GM23248 (cell line): ENCODE measurements around the gene ATL1. TPM values are rescaled to one million over a fixed set of nuclear protein-coding genes. Genes with fewer than 3 reads are reported as not detected.

Experiments used
- DNase-seq: peaks from one replicate; pipeline ENCODE4 v3.0.0-alpha.2; 2015
- H2AFZ ChIP-seq: fragments of 200-600 bp; sonication (generic); 2 replicates; pipeline ENCODE4 v1.6.1; 2016; ENCODE audit warnings: antibody characterized with exemption
- H3F3A ChIP-seq: fragments of 200-600 bp; sonication (generic); 2 replicates; pipeline ENCODE4 v1.6.1; 2016; ENCODE audit warnings: mild to moderate bottlenecking, antibody characterized with exemption, mixed run types; ENCODE audit not compliant: insufficient read depth
- H3K27ac ChIP-seq: fragments of 200-600 bp; sonication (generic); 2 replicates; pipeline ENCODE4 v1.5.1; 2016; ENCODE audit warnings: mild to moderate bottlenecking
- H3K27me3 ChIP-seq: fragments of 200-600 bp; sonication (generic); replicated peaks from 2 replicates; pipeline ENCODE4 v1.6.1; 2016; ENCODE audit warnings: mild to moderate bottlenecking; ENCODE audit not compliant: insufficient read depth
- H3K36me3 ChIP-seq: fragments of 200-600 bp; sonication (generic); 2 replicates; pipeline ENCODE4 v1.6.1; 2016; ENCODE audit warnings: low read depth, mild to moderate bottlenecking
- H3K4me1 ChIP-seq: fragments of 200-600 bp; sonication (generic); 2 replicates; pipeline ENCODE4 v1.6.1; 2016; ENCODE audit warnings: mild to moderate bottlenecking; ENCODE audit not compliant: insufficient read depth
- H3K4me2 ChIP-seq: fragments of 200-600 bp; sonication (generic); one replicate; pipeline ENCODE4 v1.6.1; 2016; ENCODE audit warnings: mild to moderate bottlenecking; ENCODE audit not compliant: unreplicated experiment
- H3K4me3 ChIP-seq: fragments of 200-600 bp; sonication (generic); 2 replicates; pipeline ENCODE4 v1.5.1; 2016; ENCODE audit warnings: mild to moderate bottlenecking
- H3K79me2 ChIP-seq: fragments of 200-600 bp; sonication (generic); 2 replicates; pipeline ENCODE4 v1.6.1; 2016; ENCODE audit warnings: mild to moderate bottlenecking; ENCODE audit not compliant: insufficient read depth
- H3K9ac ChIP-seq: fragments of 200-600 bp; sonication (generic); 2 replicates; pipeline ENCODE4 v1.6.1; 2016; ENCODE audit warnings: mild to moderate bottlenecking
- H3K9me2 ChIP-seq: fragments of 200-600 bp; sonication (generic); 2 replicates; pipeline ENCODE4 v1.6.1; 2016; ENCODE audit warnings: mixed run types, mild to moderate bottlenecking, moderate library complexity; ENCODE audit not compliant: insufficient read depth
- H3K9me3 ChIP-seq: fragments of 200-600 bp; sonication (generic); one replicate; pipeline ENCODE4 v1.6.1; 2017; ENCODE audit warnings: low read depth
- H4K20me1 ChIP-seq: fragments of 200-600 bp; sonication (generic); 2 replicates; pipeline ENCODE4 v1.6.0; 2016; ENCODE audit not compliant: insufficient read depth
- EZH2 ChIP-seq: fragments of 200-600 bp; sonication (generic); IDR thresholded peaks from 2 replicates; pipeline ENCODE4 v1.6.1; 2018; ENCODE audit warnings: antibody characterized with exemption, mild to moderate bottlenecking; ENCODE audit not compliant: insufficient read depth, poor library complexity, severe bottlenecking
- EZH2phosphoT487 ChIP-seq: fragments of 200-600 bp; sonication (generic); IDR thresholded peaks from 2 replicates; pipeline ENCODE4 v1.6.1; 2018; ENCODE audit warnings: antibody characterized with exemption, moderate library complexity, mild to moderate bottlenecking, low read depth; ENCODE audit not compliant: insufficient read depth
- WGBS, 2 experiments: methylation state at CpG; one replicate each; pipeline ENCODE4 v1.1.6; 2015 to 2017; ENCODE audit warnings: low lambda C conversion rate in 2 of 2, low coverage in 1 of 2; ENCODE audit errors: missing lambda C conversion rate in 2 of 2; 5-methylcytosine and 5-hydroxymethylcytosine counted together
- in situ Hi-C: fragments of 300-500 bp; cut with MboI; formaldehyde crosslinking; loops from 2 replicates; pipeline ENCODE4 v1.15.0; 2020
- polyA plus RNA-seq: library from polyadenylated mRNA; unstranded; fragments of >200 nt; fragmentation: Nextera tagmentation; extraction: Ambion mirVana; gene quantifications from 2 replicates; pipeline ENCODE4 v1.2.1, GENCODE V29; 2016
- total RNA-seq: library from RNA; depleted of rRNA; stranded (reverse); fragments of >200 nt; shearing (Covaris generic); gene quantifications from 2 replicates; pipeline ENCODE4 v1.2.3, GENCODE V29; 2014

The ATL1 gene
- total and polyA plus RNA-seq, 2 experiments from 2014 or later = 10.8 to 11.4 TPM

DNA sequence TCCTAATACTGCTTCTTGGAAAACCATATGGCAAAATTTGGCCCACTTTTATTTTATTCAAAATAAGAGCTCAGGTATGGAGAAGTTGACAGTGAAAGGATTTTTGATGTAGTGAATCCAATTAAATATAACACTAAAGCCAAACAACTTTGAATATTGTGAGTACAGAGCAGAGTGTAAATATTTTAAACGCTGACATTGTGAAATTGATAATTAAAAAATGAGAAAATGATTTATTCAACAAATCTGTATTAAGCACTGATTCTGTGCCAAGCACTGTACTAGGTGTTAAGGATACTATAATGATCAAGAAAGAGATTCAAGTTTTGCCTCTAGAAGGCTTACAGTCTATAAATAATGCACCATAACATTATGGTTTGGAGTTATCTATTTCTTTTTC lies 50.5 kb downstream of the ATL1 start:
- Histone ChIP-seq H3K9me2 (no peaks in the 10 kb centered on the region), H3F3A (peaks cover 26% of the 10 kb centered on the region), H3K27me3 (no peaks in the 10 kb centered on the region), H2AFZ (no peak overlapping the region), H4K20me1 (no peaks in the 10 kb centered on the region), H3K27ac (no peak overlapping the region), H3K4me1 (peaks cover 35% of the 10 kb centered on the region), H3K36me3 (no peaks in the 10 kb centered on the region), H3K4me3 (no peak overlapping the region), H3K4me2 (no peak overlapping the region), H3K79me2 (no peaks in the 10 kb centered on the region), H3K9ac (no peak overlapping the region), H3K9me3 (no peaks in the 10 kb centered on the region)
- WGBS, 2 experiments = 15 to 19% methylated on average over 1 of the region's 1 CpG
- DNase-seq = no peak
- TF ChIP-seq EZH2 (no peak), EZH2phosphoT487 (no peak)
- in situ Hi-C loops = loop anchor here (10.0 to 25.0 kb wide), 2 partner anchors 164 to 602 kb away; no protein-coding TSS in a partner anchor

DNA sequence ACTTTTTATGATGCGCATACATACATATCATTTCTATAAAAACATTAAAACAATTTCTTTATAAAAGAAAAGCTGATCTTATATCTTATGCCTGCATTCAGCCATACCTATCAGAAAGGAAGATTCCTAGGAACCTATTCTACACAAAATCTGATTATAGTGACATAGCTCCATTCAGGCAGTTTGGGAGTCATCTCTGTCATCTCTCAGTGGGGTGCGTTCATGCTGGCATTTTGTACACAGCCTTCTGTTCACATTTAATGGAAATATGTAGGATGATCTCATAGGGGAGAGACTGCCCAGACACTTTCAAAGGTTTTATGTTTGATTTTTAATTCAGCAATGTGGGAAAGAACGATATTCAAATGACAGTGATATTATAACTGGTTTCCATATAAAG lies 52.9 kb downstream of the ATL1 start:
- no peaks in the 10 kb centered on the region for H3K9me3 ChIP-seq
- in situ Hi-C loops = loop anchor here (10.0 to 25.0 kb wide), 2 partner anchors 162 to 599 kb away; no protein-coding TSS in a partner anchor
- H3K9me2 ChIP-seq = no peaks in the 10 kb centered on the region
- TF ChIP-seq EZH2 (no peak), EZH2phosphoT487 (no peak)
- no peaks in the 10 kb centered on the region for H4K20me1 ChIP-seq
- peaks cover 12% of the 10 kb centered on the region for H3F3A ChIP-seq
- H3K4me1 ChIP-seq = peaks cover 14% of the 10 kb centered on the region
- H3K4me3 ChIP-seq = no peak overlapping the region
- no peak for DNase-seq
- WGBS, 2 experiments = 84 to 88% methylated on average over 3 of the region's 3 CpGs
- H3K4me2 ChIP-seq = no peak overlapping the region
- no peak overlapping the region for H3K9ac ChIP-seq
- no peak overlapping the region for H3K27ac ChIP-seq
- H2AFZ ChIP-seq = no peak overlapping the region
- no peaks in the 10 kb centered on the region for H3K36me3 ChIP-seq
- H3K27me3 ChIP-seq = no peaks in the 10 kb centered on the region
- H3K79me2 ChIP-seq = no peaks in the 10 kb centered on the region

DNA sequence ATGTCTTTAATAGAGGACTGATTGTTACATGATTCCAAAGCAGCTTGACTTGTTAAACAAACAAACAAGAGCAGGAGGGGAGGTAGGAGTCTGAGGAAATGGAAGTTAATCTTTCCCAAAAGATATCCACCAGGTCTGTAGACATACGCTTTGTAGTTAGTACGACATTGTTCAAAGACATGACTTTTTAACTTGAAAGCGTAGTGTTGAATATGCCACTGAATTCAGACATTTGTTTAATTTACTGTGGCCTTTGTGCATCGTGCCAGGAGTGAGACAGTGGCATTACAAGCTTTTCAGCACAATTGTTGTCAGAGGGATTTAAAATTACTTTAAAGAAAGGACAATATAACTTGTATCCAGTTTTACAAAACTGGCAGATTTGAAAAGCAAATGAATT lies 55.1 kb downstream of the ATL1 start:
- H3K4me3 ChIP-seq = no peak overlapping the region
- no peak overlapping the region for H2AFZ ChIP-seq
- H3K79me2 ChIP-seq = no peaks in the 10 kb centered on the region
- no peaks in the 10 kb centered on the region for H3K36me3 ChIP-seq
- no peak overlapping the region for H3K27ac ChIP-seq
- no peak overlapping the region for H3K4me2 ChIP-seq
- no peaks in the 10 kb centered on the region for H3K9me3 ChIP-seq
- no peak for TF ChIP-seq EZH2
- no peak for TF ChIP-seq EZH2phosphoT487
- H3F3A ChIP-seq = no peaks in the 10 kb centered on the region
- in situ Hi-C loops = loop anchor here (10.0 to 25.0 kb wide), 2 partner anchors 160 to 597 kb away; no protein-coding TSS in a partner anchor
- H3K4me1 ChIP-seq = no peaks in the 10 kb centered on the region
- WGBS, 2 experiments = 55 to 65% methylated on average over 4 of the region's 4 CpGs
- H3K9me2 ChIP-seq = no peaks in the 10 kb centered on the region
- H3K27me3 ChIP-seq = no peaks in the 10 kb centered on the region
- no peak overlapping the region for H3K9ac ChIP-seq
- H4K20me1 ChIP-seq = no peaks in the 10 kb centered on the region
- DNase-seq = no peak

DNA sequence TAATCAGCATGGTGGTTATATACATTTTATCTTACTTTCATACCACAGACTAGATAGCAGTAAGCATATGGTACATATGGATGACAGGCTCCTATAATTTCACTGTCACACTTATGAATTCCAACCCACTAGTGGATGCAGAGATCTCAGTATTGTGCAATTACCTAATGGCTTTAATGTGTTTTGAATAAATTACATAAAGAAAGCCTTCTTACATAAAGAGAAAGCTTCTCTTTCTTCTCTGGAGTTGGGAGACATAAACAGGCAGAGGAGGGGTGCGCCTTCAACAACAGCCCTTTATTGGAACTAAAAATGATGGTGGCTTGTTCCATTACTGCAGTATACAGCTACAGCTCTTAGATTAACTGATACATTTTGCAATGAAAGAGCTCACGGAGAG lies 55.6 kb downstream of the ATL1 start:
- Histone ChIP-seq H3K4me1 (no peaks in the 10 kb centered on the region), H3K9ac (no peak overlapping the region), H3K4me3 (no peak overlapping the region), H3F3A (no peaks in the 10 kb centered on the region), H4K20me1 (no peaks in the 10 kb centered on the region), H3K9me2 (no peaks in the 10 kb centered on the region), H3K79me2 (no peaks in the 10 kb centered on the region), H2AFZ (no peak overlapping the region), H3K27ac (no peak overlapping the region), H3K4me2 (no peak overlapping the region), H3K9me3 (no peaks in the 10 kb centered on the region), H3K27me3 (no peaks in the 10 kb centered on the region), H3K36me3 (no peaks in the 10 kb centered on the region)
- WGBS, 2 experiments = 97 to 100% methylated on average over 2 of the region's 2 CpGs
- in situ Hi-C loops = loop anchor here (10.0 to 25.0 kb wide), 2 partner anchors 159 to 597 kb away; no protein-coding TSS in a partner anchor
- no peak for DNase-seq
- no peak for TF ChIP-seq EZH2phosphoT487
- no peak for TF ChIP-seq EZH2
